ENCODE data around the gene MCU.
"Not testable (repeated sequence)": the region's sequence is repeated elsewhere in the genome, so short reads cannot be mapped to it uniquely, and the experiment has no call there.

Gene MCU

DNA sequence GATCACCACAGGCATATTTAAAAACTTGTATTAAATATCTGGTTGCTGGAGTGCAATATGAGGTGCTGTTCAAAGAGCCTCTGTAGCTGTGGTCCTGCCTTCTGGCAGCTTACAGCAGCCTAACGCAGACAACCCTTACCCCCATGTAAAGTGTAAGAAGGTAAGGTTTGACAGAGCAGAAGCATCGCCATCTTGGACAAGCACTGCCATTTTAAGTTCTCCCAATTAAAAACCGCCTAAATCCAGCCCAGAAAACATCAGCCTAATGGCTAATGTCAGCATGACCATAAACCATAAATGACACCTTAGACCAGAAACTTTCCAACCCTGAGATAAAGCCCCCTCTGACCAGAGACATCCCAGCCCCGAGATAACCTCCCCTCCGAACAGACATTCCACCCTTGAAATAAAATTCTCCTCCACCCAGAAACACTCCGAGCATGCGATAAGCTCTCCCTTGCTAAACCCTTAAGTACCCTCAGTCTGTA lies 196.3 kb downstream of the MCU start:
- in situ Hi-C loops (cut with HindIII; ENCODE audit: low sequenced_read_pairs), result no loop called here

- in situ Hi-C loops (cut with HindIII; ENCODE audit: low sequenced_read_pairs), result no loop called here
These were observed 197.5 kb downstream of the MCU start for GRCh38 chr10:72889391-72889831.

GRCh38 chr10:72890086-72890485 lies 198.1 kb downstream of the MCU start:
- in situ Hi-C loops (cut with HindIII; ENCODE audit: low sequenced_read_pairs), result no loop called here

DNA sequence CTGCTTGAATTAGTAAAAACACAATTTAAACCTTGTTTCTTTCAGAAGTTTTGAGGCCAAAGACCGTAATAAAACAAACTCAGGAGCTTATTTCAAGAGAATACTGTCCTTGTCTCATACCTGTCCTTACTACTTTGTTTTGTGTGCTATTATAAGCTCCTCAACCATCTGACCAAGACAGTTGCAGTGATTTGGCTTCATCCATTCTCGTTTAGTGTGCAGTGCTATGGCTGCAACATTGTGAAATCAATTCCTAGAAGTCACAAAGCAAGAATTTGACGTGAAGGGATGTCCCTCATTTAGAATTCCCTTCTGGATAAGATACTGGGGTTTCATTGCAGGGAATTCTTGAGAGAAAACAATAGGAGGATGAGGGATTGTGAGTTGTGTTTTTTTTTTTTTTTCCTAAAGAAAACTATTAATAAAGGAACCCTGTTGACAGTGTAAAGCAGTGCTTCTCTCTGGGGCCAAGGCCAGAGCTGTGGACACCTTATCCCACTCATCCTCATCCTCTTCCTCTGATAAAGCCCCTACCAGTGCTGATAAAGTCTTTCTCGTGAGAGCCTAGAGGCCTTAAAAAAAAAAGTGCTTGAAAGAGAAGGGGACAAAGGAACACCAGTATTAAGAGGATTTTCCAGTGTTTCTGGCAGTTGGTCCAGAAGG lies 201.3 kb downstream of the MCU start, which contains the start of gene OIT3:
Gene OIT3, plus strand, starts transcription at position 604 of the 663 bp plus-strand sequence. CDS start 60 bp downstream, outside the sequence.
- in situ Hi-C loops (cut with HindIII; ENCODE audit: low sequenced_read_pairs), result no loop called here

- in situ Hi-C loops (cut with HindIII; ENCODE audit: low sequenced_read_pairs), result no loop called here
These were observed 203.4 kb downstream of the MCU start for GRCh38 chr10:72895236-72895850.

DNA sequence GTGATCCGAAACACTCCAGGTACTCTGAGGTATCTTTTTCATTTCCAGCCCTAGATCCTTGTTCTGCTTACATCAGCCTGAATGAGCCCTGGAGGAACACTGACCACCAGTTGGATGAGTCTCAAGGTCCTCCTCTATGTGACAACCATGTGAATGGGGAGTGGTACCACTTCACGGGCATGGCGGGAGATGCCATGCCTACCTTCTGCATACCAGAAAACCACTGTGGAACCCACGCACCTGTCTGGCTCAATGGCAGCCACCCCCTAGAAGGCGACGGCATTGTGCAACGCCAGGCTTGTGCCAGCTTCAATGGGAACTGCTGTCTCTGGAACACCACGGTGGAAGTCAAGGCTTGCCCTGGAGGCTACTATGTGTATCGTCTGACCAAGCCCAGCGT lies 206.7 kb downstream of the MCU start:
- in situ Hi-C loops (cut with HindIII; ENCODE audit: low sequenced_read_pairs), result no loop called here

DNA sequence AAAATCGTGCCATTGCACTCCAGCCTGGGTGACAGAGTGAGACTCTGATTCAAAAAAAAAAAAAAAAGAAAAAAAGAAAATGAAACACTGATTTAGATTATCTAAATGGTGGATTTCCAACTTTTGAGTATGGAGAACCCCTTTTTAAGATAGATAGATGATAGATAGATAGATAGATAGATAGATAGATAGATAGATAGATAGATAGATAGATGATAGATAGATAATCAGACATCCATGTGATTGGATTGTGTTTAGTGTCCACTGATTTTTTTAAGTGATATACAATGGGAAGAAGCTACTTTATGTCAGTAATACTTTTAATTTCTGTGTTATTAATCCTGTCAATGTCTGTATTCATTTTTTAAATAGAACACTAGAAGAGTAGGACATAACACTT lies 207.6 kb downstream of the MCU start:
- in situ Hi-C loops (cut with HindIII; ENCODE audit: low sequenced_read_pairs), result no loop called here

DNA sequence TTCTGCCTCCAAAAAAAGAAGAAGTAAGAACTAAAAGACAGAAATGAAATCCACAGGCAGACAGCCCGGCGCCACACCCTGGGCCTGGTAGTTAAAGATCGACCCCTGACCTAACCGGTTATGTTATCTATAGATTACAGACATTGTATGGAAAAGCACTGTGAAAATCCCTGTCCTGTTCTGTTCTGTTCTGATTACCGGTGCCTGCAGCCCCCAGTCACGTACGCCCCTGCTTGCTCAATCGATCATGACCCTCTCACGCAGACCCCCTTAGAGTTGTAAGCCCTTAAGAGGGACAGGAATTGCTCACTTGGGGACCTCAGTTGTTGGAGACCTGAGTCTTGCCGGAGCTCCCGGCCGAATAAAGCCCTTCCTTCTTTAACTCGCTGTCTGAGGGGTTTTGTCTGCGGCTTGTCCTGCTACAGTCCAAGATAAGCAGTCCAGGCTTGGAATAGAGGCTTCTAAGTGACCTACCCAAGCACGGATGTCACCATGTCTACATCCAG lies 212.1 kb downstream of the MCU start:
- in situ Hi-C loops (cut with HindIII; ENCODE audit: low sequenced_read_pairs), result not testable (repeated sequence)

GRCh38 chr10:72904806-72905205 lies 212.9 kb downstream of the MCU start:
- in situ Hi-C loops (cut with HindIII; ENCODE audit: low sequenced_read_pairs), result no loop called here

DNA sequence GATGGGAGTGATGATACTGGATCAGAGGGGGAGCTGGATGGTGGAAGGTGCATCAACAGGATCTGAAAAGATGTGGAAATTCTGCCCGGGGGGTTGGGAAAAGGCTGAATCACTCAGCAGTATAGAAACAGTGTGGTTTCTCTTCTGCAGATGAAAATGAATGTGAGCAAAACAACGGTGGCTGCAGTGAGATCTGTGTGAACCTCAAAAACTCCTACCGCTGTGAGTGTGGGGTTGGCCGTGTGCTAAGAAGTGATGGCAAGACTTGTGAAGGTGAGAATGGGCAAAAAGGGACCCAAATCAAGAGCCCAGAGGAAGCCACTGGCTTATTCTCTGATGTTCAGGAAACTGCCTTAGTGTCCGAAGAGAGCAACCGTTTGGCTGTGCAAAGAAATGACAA lies 214.5 kb downstream of the MCU start:
- in situ Hi-C loops (cut with HindIII; ENCODE audit: low sequenced_read_pairs), result no loop called here

DNA sequence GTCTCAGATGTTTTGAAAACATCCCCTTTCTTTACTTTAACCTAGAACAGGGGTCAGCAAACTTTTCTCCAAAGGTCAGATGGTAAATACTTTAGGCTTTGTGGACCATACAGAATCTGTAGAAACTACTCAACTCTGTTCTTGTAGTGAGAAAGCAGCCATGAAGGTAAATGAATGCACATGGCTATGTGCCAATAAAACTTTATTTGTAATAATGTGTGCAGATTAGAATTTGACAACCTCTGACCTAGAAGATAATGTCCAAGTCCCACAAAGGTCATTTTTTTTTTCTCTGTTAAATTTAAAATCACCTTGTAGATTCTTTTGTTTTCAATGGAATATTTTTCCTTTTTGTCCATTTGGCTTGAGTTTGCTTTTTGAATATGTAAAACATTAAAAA lies 218.8 kb downstream of the MCU start:
- in situ Hi-C loops (cut with HindIII; ENCODE audit: low sequenced_read_pairs), result no loop called here

DNA sequence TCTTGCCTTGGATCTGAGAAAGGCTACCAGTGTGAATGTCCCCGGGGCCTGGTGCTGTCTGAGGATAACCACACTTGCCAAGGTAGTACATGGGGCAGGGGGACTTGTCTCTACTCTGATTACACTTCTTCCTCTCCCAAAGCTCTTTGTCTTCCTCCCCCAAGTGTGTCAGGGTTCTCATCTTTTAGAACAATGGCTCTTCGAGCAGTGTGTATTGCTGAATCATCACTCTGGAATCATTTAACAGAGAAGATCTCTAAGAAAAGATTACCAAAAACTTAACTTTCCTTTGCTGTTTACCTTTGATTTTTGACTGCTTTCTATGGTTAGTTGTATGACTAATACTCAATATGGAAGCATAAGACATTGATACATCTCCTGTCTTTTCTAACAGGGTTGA lies 219.8 kb downstream of the MCU start:
- in situ Hi-C loops (cut with HindIII; ENCODE audit: low sequenced_read_pairs), result no loop called here

DNA sequence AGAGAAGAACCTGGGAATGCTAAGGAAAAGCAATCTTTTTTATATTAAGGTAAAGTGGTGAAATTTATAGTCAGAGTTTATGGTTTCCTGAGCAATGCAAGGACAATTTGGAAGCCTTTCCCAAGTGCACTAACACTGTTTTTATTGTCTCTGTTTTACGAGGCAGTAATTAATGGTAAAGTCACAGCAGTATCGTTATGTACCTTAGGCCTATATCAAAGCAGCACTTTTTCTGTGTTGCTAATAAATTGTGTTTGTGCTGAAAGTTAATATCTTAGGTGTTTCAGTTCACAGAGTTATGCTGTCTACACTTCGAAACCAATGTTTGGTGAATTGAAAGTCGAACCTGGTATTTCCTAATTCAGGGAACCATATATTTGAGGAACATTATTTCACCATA lies 220.8 kb downstream of the MCU start:
- in situ Hi-C loops (cut with HindIII; ENCODE audit: low sequenced_read_pairs), result no loop called here

DNA sequence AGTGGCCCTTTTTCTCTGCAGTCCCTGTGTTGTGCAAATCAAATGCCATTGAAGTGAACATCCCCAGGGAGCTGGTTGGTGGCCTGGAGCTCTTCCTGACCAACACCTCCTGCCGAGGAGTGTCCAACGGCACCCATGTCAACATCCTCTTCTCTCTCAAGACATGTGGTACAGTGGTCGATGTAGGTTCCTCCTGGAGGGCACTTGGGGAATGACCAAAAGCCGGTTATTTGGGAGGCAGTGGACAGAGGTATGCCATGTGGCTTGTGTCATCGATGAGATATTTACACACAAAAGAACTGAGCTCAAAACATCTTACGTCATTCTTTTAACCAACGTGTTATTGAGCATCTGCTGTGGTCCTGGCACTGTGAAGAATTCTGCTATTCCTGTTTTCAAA lies 221.3 kb downstream of the MCU start:
- in situ Hi-C loops (cut with HindIII; ENCODE audit: low sequenced_read_pairs), result no loop called here

- in situ Hi-C loops (cut with HindIII; ENCODE audit: low sequenced_read_pairs), result not testable (repeated sequence)
These were observed 225.3 kb downstream of the MCU start for GRCh38 chr10:72917201-72917600.

DNA sequence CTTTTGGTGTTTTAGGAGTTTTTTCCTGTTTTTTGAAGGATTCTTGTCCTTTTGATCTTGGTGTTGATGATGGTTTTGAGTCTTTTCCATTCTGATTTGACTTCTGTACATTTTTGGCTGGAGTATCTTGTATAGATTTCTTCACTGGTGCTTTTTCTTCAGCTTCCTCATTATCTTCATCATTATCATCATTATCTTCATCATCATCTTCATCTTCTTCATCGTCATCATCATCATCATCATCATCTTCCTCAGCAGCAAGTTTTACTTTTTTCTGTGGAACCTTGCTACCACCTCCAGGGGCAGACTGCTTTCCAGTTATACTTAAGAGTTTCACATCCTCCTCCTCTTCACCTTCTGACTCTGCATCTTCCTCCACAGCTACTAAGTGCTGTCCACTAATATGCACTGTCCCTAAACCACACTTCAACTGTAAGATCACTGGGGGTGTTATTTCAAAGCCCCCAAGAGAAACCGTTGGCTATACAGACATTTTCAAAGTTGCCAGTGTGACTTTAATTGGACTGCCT lies 225.9 kb downstream of the MCU start:
- in situ Hi-C loops (cut with HindIII; ENCODE audit: low sequenced_read_pairs), result not testable (repeated sequence)

GRCh38 chr10:72918352-72918751 lies 226.4 kb downstream of the MCU start:
- in situ Hi-C loops (cut with HindIII; ENCODE audit: low sequenced_read_pairs), result no loop called here

GRCh38 chr10:72921147-72921683 lies 229.3 kb downstream of the MCU start:
- in situ Hi-C loops (cut with HindIII; ENCODE audit: low sequenced_read_pairs), result not testable (repeated sequence)

GRCh38 chr10:72924351-72924750 lies 232.4 kb downstream of the MCU start:
- in situ Hi-C loops (cut with HindIII; ENCODE audit: low sequenced_read_pairs), result no loop called here

DNA sequence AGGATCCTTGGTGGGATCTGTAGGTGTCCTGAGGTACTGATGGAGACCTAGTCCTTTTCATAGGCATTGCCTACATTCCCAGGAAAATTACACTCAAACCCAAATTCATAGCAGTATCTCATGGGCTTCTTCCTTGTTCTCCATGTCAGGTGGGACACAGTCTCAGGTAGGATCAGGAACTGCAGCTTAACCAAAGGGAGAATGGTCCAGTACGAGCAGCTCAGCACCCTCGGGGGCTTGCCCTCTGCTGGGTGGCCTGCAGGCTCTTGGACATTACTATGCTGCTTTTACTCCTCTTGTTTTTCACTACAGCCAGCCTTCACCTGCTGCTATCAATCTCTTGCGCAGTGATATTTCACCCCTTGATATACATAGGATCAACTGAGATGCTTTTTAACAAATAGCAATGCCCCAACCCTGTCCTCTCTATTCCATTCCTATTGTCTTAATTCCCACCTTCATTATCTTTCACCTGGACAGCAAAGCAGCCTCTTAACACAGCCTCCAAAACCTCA lies 234.1 kb downstream of the MCU start:
- in situ Hi-C loops (cut with HindIII; ENCODE audit: low sequenced_read_pairs), result no loop called here

DNA sequence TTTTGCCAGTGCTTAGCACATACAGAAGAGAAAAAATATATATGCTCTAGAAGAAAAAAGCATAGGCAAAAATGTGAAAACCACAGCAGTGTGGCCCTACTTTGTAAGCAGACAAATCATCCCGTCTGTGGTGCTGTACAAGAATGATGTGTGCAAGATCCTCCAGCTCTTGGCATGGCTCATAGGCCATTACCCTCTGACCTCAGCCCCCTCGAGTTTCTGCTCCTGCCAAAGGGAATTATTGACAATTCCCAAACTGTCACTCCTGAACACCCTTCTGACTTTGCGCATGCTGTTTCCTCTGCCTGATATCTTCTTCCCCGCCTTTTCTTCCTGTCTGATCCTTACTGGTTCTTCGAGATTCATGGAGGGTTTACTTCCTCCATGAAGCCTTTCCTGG lies 235.5 kb downstream of the MCU start:
- in situ Hi-C loops (cut with HindIII; ENCODE audit: low sequenced_read_pairs), result no loop called here

DNA sequence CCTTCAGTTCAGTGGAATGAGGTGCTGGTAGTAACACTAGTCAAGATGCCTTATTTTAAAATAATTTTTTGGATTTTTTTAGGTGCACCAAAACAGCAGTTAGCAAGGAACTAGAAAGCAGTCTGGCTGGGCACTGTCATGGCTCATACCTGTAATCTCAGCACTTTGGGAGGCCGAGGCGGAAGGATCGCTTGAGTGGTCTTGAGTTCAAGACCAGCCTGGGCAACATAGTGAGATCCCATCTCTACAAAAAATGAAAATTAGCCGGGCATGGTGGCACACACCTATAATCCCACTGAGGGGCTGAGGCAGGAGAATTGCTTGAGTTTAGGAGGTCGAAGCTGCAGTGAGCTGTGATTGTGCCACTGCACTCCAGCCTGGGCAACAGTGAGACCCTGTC lies 236.9 kb downstream of the MCU start:
- in situ Hi-C loops (cut with HindIII; ENCODE audit: low sequenced_read_pairs), result no loop called here
